Measurements from ENCODE around the gene FILIP1. TPM values are rescaled to one million over a fixed set of nuclear protein-coding genes. Genes with fewer than 3 reads are reported as not detected.
A peak's percentile ranks its signal among the peaks of the same experiment; 100 is the strongest.
"Not testable (repeated sequence)": the region's sequence is repeated elsewhere in the genome, so short reads cannot be mapped to it uniquely, and the experiment has no call there.

The FILIP1 gene
- total RNA-seq, 1 experiment from 2014 or later = under 0.01 TPM

DNA sequence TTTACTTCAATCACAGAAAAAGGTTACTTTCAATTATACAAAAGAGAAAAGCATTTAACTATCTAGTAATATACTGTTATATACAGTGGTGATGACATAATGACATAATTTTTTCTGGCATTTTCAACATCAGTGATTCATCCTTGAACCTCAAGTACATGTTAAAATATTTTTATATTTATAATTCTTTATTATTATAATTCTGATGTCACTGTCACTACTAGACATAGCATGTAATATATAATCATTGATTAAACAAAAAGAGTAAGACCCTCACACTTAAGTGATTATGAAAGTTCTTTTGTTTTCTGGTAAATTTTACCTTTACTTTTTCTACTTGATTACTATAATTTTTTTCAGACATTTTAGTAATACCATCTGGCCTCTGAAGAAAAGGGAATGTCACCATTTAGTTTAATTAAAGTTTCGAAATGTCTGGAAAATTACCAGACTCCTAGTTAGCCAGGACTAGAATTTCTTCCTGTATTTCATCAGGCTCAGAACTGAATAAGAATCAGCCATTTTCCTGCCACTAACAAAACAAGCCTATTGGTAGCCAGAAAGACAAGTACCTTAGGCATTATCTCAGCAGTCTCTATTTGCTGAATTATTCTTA lies 71.5 kb downstream of the FILIP1 start:
- no peak for DNase-seq (ENCODE audit: low read depth)

DNA sequence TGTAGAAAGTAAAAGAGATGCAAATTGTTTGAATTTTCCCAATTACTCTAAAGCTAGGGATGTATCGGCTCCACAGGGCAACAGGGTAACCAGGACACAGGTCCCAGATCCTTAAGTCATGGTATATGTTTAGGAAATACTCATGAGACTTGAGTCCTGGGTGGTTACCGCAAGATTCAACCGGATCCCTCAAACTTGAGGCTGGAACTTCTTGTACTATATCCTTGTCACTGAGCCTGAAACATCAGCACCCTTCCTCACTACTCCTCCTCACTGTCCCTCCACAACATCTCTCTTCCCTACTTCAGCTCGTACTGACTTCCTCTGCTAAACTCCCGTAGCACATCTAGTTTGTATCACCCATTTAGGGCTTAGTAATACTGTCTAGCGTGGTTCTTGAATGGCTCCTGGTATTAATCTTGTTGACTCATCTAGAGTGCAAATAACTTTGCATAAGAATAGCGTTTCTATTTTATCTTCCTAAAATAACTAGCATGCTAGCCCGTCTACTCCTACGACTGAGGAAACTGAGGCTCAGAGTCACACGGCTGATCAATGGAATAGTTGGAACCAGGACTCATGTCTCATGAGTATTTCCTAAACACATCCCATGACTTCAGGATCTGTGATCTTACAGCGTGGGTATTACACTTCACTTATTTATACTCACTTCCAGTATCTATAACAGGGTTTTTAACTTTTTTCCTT lies 72.1 kb downstream of the FILIP1 start:
- no peak for DNase-seq (ENCODE audit: low read depth)

- DNase-seq (ENCODE audit: low read depth) = no peak
These were observed 73.6 kb downstream of the FILIP1 start for GRCh38 chr6:75419980-75420379.

- no peak for DNase-seq (ENCODE audit: low read depth)
These were observed 74.2 kb downstream of the FILIP1 start for GRCh38 chr6:75419416-75419815.

DNA sequence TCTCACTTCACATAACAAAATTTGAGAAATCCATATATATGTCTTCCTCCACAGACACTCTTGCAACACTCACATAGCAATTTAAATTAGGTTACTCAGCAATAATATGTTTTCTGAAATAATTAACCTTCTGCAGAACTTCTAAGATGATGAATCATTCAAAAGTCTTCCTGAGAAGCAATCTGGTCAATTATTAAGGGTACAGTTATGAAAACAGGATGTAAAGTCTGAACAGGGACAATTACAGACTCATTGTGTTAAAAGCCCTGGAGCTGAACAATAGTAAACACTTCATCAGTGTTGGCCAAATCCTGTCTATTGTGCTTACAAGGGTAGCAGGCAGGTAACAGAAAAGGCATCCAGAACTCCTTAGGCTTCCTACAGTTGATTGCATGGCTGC lies 75.4 kb downstream of the FILIP1 start:
- no peak for DNase-seq (ENCODE audit: low read depth)

DNA sequence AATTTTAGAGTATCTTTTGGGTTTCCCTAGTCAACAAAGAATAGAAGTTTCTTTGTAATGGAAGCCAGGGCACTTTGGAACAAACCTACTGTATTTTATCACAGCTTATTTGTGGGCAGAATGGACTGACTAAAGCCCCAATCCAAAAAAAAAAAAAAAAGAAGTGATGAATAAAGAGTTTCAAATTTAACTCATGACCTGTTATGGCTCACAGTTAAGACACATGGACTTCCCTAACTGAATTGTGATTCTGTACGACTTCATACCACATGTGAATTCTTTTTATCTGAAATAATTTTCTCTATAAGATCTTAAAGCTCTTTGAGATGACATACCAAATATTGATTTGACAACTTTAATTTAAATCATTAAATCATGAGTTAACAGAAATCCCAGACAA lies 77.2 kb downstream of the FILIP1 start:
- no peak for DNase-seq (ENCODE audit: low read depth)

- no peak for DNase-seq (ENCODE audit: low read depth)
These were observed 77.8 kb downstream of the FILIP1 start for GRCh38 chr6:75415804-75416203.

GRCh38 chr6:75414445-75415021 lies 79.1 kb downstream of the FILIP1 start:
- DNase-seq (ENCODE audit: low read depth) = no peak

DNA sequence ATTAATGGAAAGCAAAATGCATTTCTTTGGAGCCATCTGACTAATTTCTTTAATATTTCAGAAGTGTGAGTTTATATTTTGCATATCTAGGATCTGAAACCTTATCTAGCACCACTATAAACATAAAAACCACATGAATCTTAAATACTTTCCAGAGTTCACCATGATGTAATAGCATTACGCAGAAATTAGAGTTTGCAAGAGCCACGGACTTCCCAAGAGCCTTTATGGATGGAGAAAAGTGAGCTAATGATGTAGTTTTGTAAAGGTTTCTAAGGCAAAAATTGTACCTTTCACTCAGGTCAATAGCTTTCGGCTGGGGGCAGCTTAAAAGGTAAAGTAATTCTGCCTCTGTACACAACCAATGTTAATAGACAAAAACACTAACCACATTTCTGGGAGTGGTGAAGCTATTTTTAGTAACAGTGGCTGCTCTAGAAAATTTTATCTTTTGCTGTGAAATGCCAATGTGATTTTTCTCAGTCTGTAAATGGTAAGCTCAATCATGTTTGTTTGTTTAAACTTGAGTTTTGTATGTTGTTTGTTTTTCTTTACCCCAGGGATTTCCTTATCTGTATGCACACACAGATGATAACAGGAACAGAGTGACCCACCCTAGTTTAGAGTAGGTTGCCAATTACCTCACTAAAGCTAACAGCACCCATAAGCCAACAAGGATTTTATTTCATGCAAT lies 80.5 kb downstream of the FILIP1 start:
- no peak for DNase-seq (ENCODE audit: low read depth)

- DNase-seq (ENCODE audit: low read depth) = not testable (repeated sequence)
These were observed 83.0 kb downstream of the FILIP1 start for GRCh38 chr6:75410564-75410963.

DNA sequence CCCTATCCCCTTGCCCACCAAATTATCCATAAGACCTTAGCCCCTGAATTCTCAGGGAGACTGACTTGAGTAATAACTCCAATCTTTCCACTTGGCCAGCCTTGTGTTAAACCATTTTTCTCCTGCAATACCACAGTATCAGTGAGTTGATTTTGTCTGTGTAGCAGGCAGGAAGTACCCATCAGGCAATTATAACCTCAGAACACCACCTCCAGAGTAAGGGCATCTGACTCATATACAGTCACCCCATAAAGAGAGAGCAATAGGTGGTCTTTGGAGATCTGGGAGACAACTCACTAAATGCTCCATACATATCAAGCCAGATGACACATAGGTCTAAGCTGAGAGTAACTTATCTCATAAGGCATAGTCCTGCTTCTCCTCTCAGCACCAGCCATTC lies 83.7 kb downstream of the FILIP1 start:
- DNase-seq (ENCODE audit: low read depth) = no peak

GRCh38 chr6:75409286-75409685 lies 84.3 kb downstream of the FILIP1 start:
- no peak for DNase-seq (ENCODE audit: low read depth)

GRCh38 chr6:75403563-75404080 lies 90.0 kb downstream of the FILIP1 start:
- DNase-seq (ENCODE audit: low read depth) = no peak

GRCh38 chr6:75402296-75402695 lies 91.3 kb downstream of the FILIP1 start:
- peak; percentile 60 for DNase-seq (ENCODE audit: low read depth)

DNA sequence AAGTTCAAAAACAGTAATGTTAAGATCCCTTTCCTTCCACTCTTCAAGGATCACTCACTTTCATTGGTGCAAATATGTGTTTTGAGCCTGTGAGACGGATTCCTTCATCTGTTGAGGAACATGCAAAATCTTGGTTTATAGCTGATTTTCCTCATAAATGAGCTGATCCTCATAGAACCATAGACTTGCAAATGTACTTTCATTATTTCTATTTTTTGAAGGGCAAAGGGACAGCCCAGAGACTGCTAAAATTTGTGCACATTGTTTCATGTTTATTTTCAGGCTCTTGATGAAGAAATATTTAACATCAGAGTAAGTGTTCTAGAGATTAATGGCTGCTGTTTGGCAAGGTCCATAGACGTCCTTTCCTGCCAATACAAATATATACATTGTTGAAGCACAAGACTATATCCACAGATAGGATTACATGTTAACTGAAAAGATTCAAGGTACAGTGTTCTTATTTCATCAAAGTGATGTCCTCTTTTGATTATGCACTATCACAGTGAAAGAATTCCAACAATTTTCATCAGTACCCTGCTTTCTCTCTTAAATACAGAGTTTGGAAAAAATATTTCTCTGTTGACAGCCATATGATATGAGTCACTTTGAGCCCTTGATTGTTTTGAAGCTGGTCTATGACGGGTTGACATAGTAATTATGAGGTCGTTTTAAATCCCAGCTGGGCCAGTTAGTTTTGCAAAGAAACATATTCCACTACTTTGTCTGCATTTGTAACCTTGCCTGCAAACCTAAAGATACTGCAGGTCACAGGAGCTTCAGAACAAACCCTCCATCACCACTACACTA lies 95.7 kb downstream of the FILIP1 start:
- DNase-seq (ENCODE audit: low read depth) = peak; percentile 9

GRCh38 chr6:75397171-75397570 lies 96.4 kb downstream of the FILIP1 start:
- DNase-seq (ENCODE audit: low read depth) = no peak

GRCh38 chr6:75396005-75396800 lies 97.4 kb downstream of the FILIP1 start:
- no peak for DNase-seq (ENCODE audit: low read depth)

- DNase-seq (ENCODE audit: low read depth) = no peak
These were observed 99.8 kb downstream of the FILIP1 start for GRCh38 chr6:75393806-75394205.

GRCh38 chr6:75391276-75391675 lies 102.3 kb downstream of the FILIP1 start:
- no peak for DNase-seq (ENCODE audit: low read depth)

DNA sequence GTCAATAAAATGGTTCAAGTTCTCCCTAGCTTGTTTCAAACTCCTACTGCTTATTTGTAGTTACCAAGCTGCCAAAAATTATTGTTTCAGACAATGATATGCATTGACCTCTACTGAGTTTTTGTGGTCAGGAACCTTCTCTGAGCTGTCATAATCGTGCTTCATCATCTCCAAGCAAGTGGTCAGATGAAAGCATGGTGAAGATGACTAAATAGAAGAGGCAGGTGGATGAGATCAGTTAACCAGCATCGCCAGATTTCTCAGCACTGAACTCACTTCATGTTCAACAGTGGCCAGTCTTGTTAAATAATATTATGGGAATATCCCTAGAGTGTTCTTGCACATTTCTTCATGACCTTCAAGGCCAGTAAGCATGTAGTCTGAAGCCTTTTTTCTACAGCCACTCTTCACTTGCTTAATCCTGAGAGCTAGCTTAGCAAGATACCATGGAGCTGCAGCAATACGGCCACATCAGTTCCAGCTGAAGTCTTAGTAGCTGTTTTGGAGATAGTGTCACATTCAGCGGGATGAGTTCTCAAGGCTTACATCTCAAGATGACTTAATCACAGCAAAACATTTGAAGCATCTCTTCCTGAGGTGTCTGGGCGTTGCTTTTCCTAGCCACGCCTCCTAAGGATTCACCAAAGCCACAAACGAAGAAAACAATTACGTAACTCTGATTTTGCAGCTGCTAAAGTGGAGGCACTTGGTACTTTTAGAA lies 107.4 kb downstream of the FILIP1 start:
- peak; percentile 68 for DNase-seq (ENCODE audit: low read depth)
